ENCODE data around the gene AGMO.

Gene AGMO

DNA sequence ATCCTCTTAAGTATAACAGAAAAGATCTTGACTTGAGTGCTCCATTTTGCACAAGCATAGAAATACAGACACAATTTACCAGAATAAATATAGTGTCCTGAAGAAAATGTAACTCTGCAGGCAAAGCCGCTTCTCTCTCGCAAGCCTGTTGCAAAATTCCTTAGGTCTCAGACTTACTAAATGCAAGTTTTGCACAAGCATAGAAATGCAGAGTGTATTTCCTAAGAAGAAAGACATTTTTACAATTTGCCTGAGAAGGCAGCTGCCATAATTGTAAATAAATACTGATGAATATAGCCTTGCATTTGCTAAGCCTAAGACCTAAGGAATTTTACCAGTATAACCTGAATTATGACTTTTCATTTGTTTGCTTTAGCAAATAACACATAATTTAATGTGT lies 67.1 kb downstream of the AGMO start:
- DNase-seq = no peak

DNA sequence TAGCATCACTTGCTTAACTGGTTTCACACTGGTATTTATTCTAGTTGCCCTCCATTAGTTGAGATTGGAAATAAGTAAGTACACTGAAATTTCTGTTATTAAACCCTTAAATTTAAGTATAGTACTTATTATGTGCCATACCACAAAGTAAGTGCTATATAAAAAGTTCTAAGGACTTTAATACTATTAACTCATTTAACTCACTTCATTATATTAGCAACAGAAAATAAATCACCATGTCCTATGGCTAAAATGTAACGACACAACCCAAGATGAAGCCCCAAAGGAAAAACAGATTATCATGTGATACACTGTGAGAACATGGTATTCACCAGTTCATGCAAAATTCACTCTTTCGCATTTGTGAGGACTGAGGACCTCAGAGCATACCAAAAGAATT lies 70.5 kb downstream of the AGMO start:
- no peak for DNase-seq

DNA sequence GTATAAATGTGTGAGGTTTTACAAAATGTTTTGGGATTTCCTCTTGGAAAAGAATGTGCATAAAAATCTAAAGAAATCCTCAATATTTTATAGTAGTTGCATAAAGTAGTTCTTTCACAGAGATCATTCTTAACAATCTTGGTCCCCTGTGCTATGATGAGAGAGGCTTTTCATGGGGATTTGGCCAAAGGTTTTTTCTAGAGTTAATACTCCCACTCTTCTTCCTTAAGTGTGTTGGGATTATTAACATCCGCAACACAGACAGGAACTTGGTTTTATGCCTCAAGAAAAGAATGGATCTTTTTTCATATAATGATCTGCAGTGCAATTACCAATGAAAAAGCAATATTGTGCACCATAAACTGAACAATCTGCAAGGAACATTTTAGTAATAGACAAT lies 71.5 kb downstream of the AGMO start:
- DNase-seq = no peak

DNA sequence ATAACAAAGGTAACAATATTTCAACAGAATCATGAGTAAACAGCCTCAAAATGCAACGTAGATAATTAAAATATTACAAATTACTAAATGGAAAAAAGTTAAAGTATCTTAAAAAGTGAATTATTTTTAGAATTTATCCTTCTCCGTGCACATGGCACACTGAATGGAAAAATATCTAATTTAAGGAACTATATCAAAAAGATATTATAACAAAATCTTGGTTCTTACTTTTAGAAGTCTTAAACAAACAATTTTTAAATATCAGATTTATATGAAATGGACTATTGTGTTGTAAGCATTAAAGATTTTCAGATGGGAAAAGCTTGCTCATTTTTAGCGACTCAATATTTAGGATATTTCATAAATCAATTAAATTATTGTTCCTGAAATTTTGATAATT lies 72.0 kb downstream of the AGMO start:
- DNase-seq = no peak

DNA sequence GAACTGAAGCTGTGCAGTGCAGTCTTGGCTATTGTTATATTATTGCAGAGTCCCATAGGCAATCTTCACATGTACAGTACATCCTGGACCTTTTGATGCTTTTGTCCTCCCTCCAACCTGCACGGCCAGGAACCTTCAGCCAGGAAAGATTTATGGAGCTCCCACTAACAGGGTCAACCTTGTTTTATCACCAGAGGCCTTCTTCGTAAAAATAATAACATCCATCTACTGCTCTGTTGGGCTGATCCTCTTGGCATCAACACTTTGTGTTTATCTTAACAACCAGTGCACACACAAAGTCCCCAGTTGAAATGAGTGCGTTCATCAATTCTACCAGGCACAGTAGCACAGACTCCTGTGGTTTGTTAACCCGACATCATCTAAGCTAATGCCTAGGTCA lies 72.4 kb downstream of the AGMO start:
- no peak for DNase-seq

DNA sequence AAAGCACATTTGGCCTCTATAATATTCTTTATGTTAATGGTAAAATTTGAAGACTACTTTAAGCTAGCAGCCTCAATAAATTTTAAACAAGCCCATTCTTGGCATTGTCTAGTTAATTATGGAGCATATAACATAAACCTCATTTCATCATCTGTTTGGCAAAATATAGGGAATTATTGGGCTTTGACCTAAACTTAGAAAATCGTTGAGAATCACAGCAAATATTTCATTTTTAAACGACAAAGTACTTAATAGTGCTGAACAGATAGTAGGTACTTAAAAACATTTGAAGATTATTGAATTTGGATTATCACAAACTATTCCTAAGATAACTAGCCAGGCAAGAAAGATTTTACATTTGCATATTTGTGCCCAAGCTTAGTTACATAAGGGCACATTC lies 73.4 kb downstream of the AGMO start:
- DNase-seq = no peak

DNA sequence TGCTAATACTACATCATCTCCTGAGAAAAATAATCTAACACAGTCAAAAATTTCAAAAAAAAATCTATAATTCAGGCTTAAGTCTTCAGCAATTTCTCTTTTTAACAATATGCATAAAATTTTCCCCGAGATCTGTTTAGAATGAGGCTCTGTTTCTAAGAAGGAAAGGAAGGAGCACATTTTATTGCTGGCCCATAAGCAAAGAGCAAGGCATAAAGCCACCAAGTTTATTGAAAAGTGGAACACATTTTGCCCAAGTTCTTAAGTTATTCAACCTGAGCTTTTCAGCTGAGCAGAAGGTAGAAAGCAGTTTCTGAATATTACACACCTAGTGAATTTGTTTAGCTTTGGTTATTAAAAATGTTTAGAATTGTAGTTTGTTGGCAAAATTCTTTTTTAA lies 73.9 kb downstream of the AGMO start:
- no peak for DNase-seq

DNA sequence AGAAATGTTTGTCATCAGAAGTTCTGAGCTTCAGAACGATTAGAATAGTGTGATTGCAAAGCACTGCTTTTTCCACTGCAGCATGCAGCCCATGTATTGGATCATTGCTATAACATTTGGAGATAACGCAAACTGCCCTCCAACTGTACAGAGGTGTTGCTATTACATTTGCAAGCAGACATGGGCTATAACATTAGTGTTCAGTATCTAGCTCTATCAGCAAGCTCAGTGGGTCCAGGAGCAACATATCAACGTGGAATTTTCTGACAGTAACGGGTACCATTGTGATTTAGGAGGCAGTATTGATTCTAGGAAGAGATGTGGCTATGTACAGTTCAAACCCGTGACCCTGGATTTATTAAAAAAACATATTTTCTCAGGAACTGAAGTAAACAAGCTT lies 75.8 kb downstream of the AGMO start:
- DNase-seq = no peak

DNA sequence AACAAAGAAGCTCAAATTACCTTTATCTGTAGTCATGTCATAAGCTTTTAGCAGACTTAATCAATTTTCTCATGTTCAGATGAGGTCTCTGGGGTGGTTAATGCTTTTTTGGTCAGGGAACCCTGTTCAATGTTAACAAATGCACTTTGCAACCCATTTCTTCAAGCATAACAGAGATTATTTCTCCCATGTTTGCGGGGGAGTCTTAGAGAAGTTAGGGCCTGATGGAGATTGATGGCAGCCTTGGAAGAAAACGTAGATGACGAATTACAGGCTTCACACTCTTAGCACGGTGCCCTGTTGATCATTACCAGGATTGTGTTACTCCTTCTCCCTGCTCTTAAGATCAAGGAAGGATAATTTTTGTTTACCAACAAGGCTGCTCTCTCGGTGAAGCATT lies 76.4 kb downstream of the AGMO start:
- no peak for DNase-seq

DNA sequence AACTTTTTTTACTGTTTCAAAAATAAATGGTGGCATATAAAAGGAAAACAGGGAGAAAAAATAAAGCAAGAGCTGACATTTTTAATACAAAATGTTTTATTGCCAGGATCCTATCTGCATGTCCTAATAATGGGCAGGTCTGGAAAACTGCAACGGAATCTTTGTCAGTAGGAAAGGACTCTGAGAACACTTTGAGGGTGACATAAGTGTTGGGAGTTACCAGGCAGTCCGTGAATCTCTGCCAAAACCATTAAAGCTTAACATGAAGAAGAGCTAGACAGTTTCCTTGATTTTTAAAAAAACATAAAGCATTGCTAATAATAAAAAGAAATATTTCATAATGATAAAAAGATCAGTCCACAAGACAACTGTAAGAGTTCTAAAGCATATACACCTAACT lies 80.7 kb downstream of the AGMO start:
- DNase-seq = no peak

DNA sequence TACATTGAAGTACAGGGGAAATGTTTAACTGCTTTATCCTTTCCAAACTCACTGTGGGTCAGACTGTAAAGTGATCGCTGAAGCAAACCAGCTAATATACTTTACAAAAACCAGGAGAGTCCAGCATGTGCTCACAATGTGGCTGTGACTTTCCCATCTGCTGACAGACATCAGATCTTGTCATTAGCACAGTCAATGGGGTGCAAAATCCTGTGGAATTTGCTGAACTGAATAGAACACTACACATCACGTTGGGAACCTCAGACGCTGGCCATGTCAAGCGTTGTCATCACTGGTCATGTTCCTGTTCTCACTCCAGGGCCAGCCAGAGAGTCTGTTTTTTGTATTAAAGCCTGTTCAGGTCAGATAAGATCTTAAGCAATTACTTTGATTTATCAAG lies 83.4 kb downstream of the AGMO start:
- no peak for DNase-seq

DNA sequence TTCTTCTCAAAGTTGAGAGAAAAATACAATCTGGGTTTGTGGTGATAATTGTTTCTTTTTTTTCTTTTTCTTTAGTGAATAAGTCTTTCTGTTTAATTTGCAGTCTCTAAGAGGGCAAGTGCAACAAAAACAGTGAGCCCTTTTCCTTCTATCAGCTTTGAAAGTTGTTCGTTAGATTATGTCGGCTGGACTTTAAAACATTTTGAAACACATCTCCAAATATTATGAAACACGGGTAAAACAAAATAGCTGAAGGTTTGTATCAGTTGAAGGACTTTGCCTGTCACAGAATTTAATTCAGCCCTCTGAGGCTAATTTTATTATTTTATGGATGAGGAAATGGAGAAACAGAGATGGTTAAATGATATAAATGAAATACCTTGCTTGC lies 85.3 kb downstream of the AGMO start:
- no peak for DNase-seq

DNA sequence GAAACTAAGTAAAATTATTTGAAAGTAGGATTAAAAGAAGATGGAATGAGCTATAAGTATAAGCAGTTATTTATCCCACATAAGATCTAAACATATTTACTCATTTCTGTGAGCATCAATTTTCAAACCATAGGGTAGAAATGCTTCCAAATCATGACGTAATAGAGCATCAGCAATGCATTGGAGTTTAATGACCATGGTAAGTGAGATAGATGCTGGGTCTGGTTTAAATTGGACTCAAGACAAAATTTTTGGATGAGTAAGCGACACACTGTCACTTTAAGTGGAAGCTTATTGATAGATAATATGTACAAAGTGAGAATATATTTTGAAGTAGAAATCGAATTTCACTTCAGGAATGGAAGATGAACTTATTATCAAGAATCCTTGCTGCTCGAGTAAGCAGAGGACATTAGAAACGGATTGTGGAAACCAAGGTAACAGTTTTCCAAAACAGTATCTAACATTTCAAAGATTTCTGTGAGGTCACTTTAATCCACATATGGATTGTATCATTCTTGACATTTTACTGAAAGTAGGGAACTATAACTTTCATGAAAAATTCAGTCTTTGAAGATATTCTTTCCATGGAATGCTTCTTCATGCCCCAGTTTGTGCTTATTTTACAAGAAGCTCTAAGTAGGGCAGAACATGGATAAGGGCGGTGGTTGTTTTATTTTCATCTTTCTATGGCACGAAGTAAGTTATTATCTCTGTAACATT lies 85.8 kb downstream of the AGMO start:
- no peak for DNase-seq

DNA sequence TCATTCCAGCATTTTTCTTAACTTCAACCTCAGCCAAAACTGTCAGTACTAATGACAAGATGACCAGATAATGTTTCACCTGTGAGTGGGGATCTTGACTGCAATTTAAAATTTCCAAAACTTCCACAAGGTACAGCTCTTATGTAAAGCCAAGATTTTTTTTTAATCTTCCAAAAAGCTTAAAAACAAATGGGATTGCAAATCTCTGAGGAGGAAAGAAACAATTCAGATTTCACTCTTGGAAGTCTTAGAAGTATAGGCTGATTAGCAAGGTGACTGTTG lies 90.2 kb downstream of the AGMO start:
- DNase-seq = no peak

DNA sequence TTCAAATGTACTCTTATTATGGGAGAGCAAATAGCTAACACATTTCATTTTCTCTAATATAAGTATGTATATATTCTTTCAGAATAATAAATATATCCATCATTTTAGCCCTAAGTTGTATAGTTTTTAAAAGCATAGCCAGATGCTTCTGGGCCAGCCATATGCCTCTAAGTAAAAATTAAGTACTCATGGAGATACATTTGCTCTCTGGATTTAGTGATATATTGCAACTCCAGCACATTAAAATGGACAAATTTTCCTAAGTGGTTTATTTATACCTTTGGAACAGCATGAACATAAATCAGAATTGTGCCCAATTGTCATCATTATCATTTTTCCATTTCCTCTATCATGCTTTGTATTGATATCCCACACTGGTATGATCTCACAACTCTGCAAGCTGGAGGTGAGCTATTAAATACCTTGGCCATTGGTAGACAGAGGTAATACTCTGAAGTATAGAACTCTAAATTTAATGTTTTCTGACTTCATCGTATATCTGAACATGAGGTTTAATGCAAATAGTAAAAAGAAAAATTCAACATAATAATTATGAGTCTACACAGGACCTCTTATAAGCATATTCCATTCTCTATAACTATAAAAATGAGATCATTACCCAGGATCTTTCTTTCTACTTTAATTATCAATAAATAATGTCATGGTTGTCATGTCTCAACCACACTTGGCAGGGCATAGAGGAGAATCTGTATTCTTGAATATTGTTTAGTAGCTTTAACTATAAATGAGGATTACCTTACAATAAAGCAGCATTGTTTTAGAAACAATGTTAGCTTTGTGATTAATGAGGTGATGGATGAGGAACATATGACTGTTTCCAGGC lies 90.8 kb downstream of the AGMO start:
- DNase-seq = no peak

DNA sequence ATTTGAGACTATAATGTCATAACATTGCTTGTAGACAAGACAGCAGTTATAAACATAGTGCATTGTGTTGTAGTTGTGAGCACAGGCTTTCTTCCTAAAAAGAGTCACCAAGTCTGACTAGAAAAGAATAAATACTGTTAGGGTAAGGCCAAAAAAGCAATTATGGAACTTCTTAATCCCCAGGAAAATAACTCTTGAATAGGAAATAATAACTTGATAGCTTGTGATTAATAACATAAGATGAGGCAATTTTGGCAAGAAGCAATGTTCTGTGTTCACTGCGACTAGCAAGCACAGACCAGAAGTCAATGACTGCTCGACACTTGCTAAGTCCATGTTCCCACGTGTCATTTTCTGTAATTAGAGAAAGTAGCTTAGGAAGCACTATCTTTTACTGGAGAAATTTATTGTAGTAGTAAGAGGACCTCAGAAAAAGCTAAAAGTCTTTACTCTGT lies 97.1 kb downstream of the AGMO start:
- DNase-seq = no peak

DNA sequence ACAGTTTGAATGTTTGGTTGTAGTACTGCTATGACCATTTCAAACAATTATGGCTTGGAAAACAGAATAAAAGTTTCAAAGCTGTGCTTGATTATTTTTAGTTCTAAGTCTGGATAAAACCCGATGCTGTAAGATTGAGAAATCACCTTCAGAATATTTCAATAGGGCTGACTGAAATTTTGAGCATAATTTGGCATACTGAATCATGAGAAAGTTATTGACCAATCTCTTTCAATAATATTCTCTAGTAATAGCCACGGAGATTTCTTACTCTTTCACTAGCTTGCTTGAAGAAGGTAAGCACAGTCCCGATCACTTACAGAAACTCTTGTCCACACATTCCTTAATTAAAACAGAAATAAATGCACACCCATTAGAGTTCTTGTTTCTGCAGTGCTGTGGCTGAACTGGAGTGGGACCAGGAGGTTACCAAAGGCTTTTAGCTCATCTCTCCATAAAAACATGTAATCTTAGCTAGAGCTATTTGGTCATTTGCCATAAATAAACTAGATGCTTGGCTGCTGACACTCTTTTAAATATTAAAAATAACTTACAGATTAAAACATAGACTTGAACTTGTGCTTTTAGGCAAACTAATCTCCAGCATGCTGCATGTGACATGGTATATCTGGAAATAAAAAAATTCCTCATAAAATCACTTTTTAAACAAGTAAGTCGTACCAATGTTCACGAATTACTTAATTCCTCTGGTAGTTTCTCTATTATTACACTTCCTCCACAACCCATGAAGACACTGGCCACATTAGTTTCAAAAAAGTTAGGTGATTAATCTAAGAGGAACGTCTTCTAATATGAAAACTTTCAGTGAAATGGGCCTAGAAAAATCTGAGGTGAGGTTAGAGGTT lies 97.8 kb downstream of the AGMO start:
- no peak for DNase-seq

DNA sequence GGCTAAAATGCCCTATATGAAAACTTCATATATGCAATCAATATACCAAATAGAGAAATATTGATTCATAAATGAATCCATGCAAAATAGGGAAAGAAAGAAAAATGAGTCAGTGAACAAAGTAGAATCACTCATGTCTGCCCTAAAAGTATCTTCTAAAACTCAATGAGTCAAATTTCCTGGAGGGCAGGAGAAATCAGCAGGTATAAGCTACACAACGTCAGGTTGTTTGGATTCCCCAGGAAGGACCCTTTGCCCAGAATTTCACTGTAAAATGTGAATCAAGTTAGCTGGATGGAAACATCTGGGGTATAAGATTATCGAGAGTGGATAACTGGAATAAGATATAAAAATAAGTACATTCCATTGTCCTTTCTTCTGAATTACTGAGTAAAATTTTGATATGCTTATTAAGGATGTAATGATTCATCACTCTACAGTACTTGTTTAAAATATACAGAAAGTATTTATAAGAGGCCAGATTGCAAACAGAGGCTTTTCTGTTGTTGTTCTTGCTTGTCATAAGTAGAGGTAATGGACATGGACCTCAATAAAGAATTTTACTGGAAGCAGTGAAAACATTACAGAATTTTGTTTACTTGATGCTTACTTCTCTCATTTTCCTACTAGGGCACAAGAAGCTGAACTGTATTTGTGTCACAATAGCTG lies 99.0 kb downstream of the AGMO start:
- DNase-seq = no peak

DNA sequence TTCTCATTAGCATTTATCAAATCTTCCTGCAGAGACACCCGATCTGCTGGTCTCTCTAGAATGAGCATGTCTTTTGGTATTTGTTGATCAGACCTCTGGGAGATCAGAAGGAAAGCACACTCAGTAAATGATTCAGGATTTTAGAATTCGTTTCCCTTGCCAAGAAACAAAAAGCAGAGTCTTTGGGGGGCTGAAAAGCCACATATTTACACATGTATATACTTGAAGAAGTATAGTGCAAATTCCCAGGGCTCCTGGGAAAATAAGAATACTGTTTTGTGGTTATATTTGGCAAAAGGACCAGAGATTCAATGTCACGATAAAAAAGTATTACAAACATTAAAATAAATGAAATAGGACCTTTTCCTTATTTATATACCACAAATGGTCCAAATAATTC lies 100.2 kb downstream of the AGMO start:
- no peak for DNase-seq

DNA sequence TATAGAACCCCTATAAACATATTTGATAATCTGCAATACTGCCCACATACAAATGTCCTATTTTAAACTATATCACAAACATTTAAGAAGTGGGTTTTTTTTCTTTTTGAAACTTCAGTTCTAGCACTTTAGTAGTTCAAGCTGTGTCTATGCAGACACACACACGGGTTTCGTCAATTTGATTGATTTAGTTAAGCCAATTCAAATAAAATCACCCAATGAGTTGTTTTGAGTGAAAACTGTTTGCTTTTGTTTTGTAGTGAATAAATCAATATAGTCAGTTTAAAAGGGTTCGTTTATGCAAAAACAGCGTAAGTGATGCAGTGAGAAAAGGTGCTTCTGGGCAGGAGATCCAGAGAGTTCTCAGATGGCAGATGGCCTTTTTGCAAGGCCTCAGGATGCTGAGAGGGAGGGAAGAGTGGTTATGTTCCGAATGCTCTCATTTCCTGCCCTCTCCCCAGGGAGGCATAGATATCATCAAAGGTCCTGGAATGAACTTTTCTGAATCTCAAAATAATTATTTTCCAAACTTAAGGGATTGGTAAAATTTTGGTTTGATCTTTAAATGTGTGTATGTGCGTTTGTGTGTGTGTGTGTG lies 102.7 kb downstream of the AGMO start:
- no peak for DNase-seq

DNA sequence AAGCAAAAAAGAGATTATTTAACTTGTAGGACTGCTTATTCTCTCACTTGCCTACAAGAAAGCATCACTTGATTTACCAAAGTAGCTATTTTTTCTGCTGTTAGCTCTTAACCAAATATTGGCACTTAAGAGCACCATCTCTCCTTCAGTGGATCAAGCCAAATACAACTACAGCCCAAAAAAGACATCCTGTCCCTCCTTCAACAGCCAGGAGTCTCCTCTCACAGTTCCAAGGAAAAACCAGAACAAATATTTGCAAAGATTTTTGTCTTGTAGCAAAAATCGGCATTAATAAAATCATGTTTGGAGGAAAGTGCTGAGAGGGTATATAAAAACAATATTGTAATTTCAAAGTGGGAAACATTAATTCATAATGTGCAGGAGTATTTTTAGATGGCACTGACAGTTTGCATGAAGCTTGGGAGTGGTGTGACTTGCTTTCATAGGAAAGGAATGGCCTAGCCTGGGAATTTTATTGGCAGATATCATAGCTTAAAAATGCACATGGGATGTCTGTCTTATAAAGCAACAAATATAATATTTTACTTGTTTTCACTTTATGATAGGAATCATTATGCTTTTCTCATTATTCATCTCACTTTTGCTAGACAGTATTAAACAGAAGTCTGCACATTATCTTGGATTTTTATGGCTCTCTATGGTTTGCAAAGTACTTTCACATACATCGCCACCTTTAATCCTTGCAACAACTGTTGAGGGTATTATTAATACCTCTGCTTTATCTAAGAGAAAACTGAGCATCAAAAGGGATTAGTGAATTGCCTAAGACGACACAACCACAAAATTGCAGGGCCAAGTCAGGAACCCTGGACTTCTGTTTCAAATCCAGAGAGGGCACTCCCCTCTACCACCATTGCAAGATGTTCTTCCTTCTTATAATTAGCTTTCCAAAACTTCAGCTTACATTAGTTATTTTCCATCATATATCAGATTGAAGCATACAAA lies 103.5 kb downstream of the AGMO start:
- DNase-seq = no peak

DNA sequence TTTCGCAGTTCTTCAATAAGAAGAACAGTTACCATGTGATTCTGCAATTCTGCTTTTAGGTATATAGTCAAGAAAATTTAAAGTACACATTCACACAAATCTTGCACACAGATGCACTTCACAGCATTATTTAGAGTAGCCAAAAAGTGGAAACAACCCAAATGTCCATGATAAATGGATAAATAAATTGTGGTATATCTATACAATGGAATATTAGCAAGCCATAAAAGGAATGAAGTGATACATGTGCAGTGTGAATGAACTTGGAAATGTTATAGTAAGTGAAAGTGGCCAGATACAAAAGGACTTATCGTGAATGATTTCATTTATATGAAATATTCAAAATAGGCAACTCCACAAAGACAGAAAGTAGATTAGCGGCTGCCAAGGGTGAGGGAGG lies 109.1 kb downstream of the AGMO start:
- no peak for DNase-seq
